ENCODE measurements around the gene CDCA7L.
"Not testable (repeated sequence)": the region's sequence is repeated elsewhere in the genome, so short reads cannot be mapped to it uniquely, and the experiment has no call there.

Gene CDCA7L

GRCh38 chr7:21910253-21910652, 35.4 kb downstream of the CDCA7L start:
- DNase-seq (ENCODE audit: low read depth in 3 of 3) = no peak

- DNase-seq (ENCODE audit: low read depth in 3 of 3) = no peak
Observed at GRCh38 chr7:21908746-21909145, 37.0 kb downstream of the CDCA7L start.

- DNase-seq (ENCODE audit: low read depth in 3 of 3) = no peak
Observed at GRCh38 chr7:21903020-21903786, 42.5 kb downstream of the CDCA7L start.

GRCh38 chr7:21902240-21902639, 43.5 kb downstream of the CDCA7L start:
- DNase-seq (ENCODE audit: low read depth in 3 of 3) = no peak

GRCh38 chr7:21898265-21898930, 47.3 kb downstream of the CDCA7L start:
- DNase-seq (ENCODE audit: low read depth in 3 of 3) = no peak

- no peak for DNase-seq (ENCODE audit: low read depth in 3 of 3)
Observed at GRCh38 chr7:21893401-21893800, 52.3 kb downstream of the CDCA7L start.

GRCh38 chr7:21891291-21891690, 54.4 kb downstream of the CDCA7L start:
- DNase-seq (ENCODE audit: low read depth in 3 of 3) = no peak

- no peak for DNase-seq (ENCODE audit: low read depth in 3 of 3)
Observed at GRCh38 chr7:21887779-21888178, 57.9 kb downstream of the CDCA7L start.

GRCh38 chr7:21887353-21887752, 58.3 kb downstream of the CDCA7L start:
- no peak for DNase-seq (ENCODE audit: low read depth in 3 of 3)

GRCh38 chr7:21886396-21886795, 59.3 kb downstream of the CDCA7L start:
- DNase-seq (ENCODE audit: low read depth in 3 of 3) = no peak

GRCh38 chr7:21884496-21884895, 61.2 kb downstream of the CDCA7L start:
- no peak for DNase-seq (ENCODE audit: low read depth in 3 of 3)

- not testable (repeated sequence) for DNase-seq (ENCODE audit: low read depth in 3 of 3)
Observed at GRCh38 chr7:21883501-21883900, 62.2 kb downstream of the CDCA7L start.

- no peak for DNase-seq (ENCODE audit: low read depth in 3 of 3)
Observed at GRCh38 chr7:21883069-21883468, 62.6 kb downstream of the CDCA7L start.

GRCh38 chr7:21869785-21870402, 75.8 kb downstream of the CDCA7L start:
- no peak for DNase-seq (ENCODE audit: low read depth in 3 of 3)

- no peak for DNase-seq (ENCODE audit: low read depth in 3 of 3)
Observed at GRCh38 chr7:21868576-21868850, 77.2 kb downstream of the CDCA7L start.

GRCh38 chr7:21867816-21868575, 77.7 kb downstream of the CDCA7L start:
- no peak for DNase-seq (ENCODE audit: low read depth in 3 of 3)

- DNase-seq (ENCODE audit: low read depth in 3 of 3) = no peak
Observed at GRCh38 chr7:21867226-21867625, 78.5 kb downstream of the CDCA7L start.

GRCh38 chr7:21866731-21867130, 79.0 kb downstream of the CDCA7L start:
- DNase-seq (ENCODE audit: low read depth in 3 of 3) = no peak

- not testable (repeated sequence) for DNase-seq (ENCODE audit: low read depth in 3 of 3)
Observed at GRCh38 chr7:21865631-21866204, 80.0 kb downstream of the CDCA7L start.

- no peak for DNase-seq (ENCODE audit: low read depth in 3 of 3)
Observed at GRCh38 chr7:21851559-21851967, 94.1 kb downstream of the CDCA7L start.

Measured in stimulated activated CD4-positive, alpha-beta T cell treated with anti-CD3 and anti-CD28 coated beads, TNF-alpha, amount 100 ng/mL, for 24 hours (primary cell).